Bladder microvascular endothelial cell (primary cell): ENCODE results near the gene HYI. TPM values are rescaled to one million over a fixed set of nuclear protein-coding genes. Genes with fewer than 3 reads are reported as not detected.

Experiments used
- total RNA-seq: library from RNA; depleted of rRNA; stranded (reverse); fragments of >200 nt; gene quantifications from 2 replicates; pipeline ENCODE4 v1.2.3, GENCODE V29; 2014

The HYI gene, protein sequence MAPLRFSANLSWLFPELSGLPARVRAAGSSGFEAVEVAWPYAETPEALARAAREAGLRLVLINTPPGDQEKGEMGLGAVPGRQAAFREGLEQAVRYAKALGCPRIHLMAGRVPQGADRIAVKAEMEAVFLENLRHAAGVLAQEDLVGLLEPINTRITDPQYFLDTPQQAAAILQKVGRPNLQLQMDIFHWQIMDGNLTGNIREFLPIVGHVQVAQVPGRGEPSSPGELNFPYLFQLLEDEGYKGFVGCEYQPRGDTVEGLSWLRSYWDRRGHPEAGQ
- total RNA-seq: 97.0 and 258 TPM in 2 replicates

DNA sequence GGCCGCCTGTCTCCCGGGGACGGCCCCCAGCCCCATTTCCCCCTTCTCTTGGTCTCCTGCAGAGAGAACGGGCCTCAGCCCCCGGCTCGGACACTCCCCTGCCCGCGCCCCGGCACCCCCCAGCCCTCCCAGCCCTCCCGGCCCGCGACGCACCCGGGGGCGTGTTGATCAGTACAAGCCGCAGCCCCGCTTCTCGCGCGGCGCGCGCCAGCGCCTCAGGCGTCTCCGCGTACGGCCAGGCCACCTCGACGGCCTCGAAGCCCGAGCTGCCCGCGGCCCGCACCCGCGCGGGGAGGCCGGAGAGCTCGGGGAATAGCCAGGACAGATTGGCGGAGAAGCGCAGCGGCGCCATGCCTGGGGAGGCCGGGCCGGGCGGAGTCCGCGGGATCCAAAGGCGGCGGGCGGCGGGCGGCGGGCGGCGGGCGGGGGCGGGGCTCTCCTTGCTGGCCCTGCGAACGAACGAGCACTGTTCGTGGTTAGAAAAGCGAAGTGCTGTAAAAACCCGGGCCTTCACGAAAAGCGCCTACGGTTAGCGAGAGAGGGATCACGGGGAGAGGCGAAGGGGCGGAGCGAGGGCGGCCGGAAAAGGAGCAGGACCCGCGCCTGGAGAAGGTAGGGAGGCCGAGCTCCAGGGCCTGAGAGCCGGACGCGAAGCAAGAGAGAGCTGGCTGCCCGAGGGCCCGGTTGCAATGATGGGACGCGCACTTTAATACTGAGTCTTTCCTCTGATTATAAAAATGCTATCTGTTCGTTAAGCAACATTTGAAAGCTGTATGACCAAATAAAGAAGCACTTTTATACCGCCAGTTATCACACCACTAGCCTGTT, at the start of gene HYI:
TSS of gene HYI (minus strand) at position 490 of the 828 bp plus-strand sequence. CDS start at position 352, 138 bp downstream.

Other genes starting within 250 kb of the HYI start
- gene TMEM125, start 183.9 kb downstream of the HYI start, total RNA-seq: 0.06 TPM in 1 of 2 replicates, not detected in the other
- gene C1orf210, start 168.3 kb downstream of the HYI start, total RNA-seq: not detected in 2 replicates
- gene TIE1, start 152.9 kb downstream of the HYI start, total RNA-seq: 740 and 1,208 TPM in 2 replicates
- 0.06 TPM in 1 of 2 replicates, not detected in the other for gene MPL, start 116.1 kb downstream of the HYI start, total RNA-seq
- 29.1 and 66.4 TPM in 2 replicates for gene CDC20, start 95.0 kb downstream of the HYI start, total RNA-seq
- gene ELOVL1, start 85.9 kb downstream of the HYI start, total RNA-seq: 46.8 and 67.8 TPM in 2 replicates
- 37.7 and 42.8 TPM in 2 replicates for gene MED8, start 64.1 kb downstream of the HYI start, total RNA-seq
- 10.5 and 28.6 TPM in 2 replicates for gene SZT2, start 64.0 kb downstream of the HYI start, total RNA-seq
- 58.9 and 785 TPM in 2 replicates for gene PTPRF, start 77.0 kb upstream of the HYI start, total RNA-seq
- gene KDM4A, start 196.2 kb upstream of the HYI start, total RNA-seq: 29.1 and 65.1 TPM in 2 replicates